ENCODE measurements around the gene AGPAT4.

GRCh38 chr6:161127071-161127740 lies 146.7 kb downstream of the AGPAT4 start:
- no peak for TF ChIP-seq CTCF (IDR thresholded peaks at IDR 0.05)
- TF ChIP-seq POLR2A (IDR thresholded peaks at IDR 0.05): no peak
